Activated T-cell treated with anti-CD3 and anti-CD28 coated beads for 4 hours (primary cell): ENCODE measurements around the gene COL8A1.
"Not testable (repeated sequence)": the region's sequence is repeated elsewhere in the genome, so short reads cannot be mapped to it uniquely, and the experiment has no call there.

Experiments
- DNase-seq: peaks from one replicate; pipeline ENCODE4 v3.0.0-alpha.2; 2020

COL8A1 gene

DNA sequence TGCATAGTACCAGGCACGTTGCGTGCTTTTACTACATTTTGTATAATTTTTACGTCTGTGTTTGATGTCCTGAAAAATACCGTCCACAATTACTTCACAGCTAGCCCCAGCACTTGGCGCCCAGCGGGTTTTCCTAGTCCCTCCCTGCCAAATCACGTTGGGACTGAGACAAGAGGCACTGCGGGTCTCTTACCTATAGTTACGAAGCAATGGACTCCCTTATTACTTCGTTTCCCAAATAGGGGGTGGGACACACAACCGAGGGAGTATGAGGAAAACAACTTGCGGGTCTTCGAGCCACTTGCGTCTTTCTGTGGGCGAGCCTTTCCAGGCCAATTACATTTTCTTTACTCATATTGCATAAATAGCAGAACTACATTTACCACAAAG lies 178.6 kb downstream of the COL8A1 start:
- no peak for DNase-seq

DNA sequence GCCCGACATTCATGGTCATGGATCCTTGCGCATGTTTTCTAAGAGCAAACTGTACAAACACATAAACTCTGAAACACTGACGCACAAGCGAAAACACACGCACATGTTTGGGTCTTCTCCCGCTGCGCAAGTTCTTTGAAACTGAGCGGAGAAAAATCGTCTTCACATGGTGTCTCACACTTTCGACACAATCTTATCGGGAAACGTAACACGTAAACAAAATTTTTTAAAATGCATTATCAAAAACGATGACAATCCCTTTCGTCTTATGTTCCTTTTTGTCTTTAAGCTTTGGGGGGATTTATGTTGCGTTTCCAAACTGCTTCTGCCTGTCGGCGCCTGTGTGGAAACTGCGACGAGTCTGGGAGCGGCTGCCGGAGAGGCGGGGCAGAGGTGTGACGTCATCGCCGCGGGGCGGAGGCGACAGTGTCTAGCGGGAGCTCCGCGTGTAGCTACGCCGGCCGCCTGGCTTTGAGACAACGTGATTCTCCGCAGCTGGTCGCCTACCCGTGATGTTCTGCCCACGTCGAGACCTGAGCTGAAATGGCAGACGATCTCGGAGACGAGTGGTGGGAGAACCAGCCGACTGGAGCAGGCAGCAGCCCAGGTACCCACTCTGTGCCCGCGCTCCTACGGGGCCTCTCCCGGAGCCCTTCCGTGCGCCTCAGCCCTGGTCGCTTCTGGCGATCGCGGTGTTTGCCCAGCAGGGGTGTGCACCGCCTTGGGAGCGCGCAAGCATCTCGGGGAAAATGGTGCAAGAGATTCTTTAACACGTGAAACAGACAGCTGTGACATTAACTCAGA lies 179.2 kb downstream of the COL8A1 start, which contains the start of gene CMSS1:
CMSS1 (plus strand) TSS at position 426 of the 804 bp plus-strand sequence.
- peak; percentile 95 for DNase-seq

DNA sequence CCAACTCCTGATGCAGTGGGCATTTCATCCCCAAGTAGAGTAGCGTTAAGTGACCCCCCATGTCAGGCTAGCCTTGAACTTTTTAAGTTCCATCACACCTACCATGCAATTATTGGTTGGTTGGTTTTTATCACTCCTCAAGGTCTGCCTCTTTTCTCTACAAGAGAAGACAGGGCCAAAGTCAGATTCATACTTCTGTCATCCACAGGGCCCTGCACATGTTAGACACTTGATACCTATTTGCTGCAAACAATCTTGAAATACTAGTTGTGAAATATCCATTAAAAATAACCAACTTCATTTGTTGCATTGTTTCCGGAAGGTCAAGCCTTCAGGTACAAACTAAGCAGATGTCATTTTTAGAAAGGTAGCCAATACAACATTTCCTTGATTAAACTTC lies 180.4 kb downstream of the COL8A1 start:
- DNase-seq, result no peak

DNA sequence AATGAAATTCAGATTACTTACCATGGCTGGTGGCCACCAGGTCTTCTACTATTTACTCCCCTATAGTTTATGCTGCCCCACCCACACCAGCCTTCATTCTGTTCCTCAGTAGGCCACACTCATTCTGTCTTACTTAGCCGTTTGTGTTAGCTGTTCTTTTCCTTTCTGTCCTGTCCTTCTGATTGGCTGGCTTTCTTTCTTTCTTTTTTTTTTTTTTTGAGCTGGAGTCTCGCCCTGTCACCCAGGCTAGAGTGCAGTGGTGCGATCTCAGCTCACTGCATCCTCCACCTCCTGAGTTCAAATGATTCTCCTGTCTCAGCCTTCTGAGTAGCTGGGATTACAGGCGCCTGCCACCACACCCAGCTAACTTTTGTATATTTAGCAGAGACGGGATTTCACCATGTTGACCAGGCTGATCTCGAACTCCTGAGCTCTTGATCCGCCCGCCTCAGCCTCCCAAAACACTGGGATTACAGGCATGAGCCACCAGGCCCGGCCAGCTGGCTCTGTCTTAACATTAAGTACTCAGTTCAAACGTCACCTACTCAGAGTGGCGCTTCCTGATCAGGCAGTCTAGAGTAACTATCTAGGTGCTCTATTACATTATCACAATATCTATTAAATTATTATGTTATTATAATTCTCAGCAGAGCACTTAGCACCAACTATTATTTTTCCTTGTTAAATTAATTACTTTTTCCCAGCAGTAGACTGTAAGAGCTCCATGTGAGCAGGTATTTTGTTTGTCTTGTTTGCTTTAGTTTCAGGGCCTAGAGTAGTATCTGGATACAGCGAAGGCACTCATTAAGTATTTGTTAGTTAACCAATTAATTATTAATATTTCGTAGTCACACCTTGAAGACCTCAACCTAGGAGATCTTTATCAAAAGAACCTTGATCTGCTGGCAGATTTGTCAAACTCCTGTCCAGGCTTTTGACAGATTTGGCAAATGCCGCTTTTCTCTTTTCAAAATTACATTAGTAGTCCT lies 185.6 kb downstream of the COL8A1 start:
- DNase-seq, result no peak

DNA sequence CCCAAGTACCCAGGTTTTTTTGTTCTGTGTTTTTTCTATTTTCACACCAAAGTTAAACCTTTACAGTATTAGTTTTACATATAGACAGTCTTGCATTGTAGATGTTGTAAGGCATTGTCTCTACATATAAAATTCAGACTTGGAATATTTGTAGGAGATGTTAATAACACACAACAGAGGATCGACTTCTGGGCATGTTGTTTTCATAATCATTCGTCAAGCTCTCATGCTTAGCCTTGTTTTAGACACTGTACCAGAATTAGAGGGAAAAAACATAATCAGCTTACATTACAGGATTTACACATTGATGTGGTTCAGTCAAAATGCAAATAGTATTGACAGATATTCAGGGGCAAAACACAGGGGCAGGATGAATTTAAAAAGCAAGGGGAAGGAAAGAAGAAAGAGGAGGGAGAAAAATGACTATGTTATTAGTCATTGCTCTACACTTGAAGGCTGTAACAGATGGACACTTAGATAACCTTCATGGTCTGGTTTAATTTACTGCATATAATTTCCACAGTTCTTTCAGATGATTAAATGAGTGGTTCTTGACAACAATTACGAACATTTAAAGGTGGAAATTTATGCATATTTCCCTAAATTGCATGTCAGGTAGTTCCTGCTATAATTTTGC lies 186.7 kb downstream of the COL8A1 start:
- no peak for DNase-seq

DNA sequence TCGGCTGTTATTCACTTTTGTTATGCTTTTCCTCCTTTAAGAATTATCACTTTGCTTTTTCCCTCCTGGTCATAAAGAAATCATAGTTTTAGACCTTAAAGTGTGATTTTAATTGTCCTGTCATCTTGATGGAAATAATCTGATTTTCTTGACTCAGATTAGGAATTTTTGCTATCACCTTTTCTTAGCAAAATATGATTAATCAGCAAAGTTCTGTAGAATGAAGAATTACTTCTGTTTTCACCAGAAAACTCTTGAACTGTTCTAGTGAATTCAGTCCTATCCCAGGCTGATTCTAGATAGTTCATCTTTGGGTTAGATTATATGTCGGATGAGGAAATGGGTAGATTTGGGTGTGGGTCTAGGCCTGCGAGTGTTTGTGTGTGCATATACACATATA lies 191.4 kb downstream of the COL8A1 start:
- DNase-seq, result no peak

DNA sequence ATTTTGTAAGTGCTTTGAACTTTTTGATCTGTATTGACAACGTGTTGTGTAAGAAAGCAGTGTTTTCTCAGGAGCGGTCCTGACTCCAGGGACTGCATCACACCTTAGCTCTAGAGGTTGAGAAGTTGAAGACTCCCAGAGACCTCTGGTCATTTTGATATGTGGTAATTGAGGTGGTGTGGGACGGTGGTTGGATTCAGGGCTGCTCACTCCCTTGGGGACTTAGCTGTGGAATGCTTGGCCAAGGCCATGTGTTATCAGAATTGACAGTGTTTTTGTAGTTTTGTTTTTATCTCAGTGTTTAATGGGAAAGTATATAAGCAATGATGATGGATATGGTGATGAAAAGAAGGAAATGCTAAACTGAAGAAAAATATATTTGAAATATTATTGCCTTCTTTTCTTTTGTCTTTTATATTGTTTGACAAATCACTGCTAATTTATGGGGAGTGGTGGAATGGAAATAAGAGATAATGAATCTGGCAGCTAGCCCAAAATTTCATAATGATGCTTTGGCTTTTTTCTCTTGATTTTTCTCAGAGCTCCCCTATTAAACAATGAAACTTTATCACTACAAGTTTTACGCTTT lies 195.3 kb downstream of the COL8A1 start:
- no peak for DNase-seq

DNA sequence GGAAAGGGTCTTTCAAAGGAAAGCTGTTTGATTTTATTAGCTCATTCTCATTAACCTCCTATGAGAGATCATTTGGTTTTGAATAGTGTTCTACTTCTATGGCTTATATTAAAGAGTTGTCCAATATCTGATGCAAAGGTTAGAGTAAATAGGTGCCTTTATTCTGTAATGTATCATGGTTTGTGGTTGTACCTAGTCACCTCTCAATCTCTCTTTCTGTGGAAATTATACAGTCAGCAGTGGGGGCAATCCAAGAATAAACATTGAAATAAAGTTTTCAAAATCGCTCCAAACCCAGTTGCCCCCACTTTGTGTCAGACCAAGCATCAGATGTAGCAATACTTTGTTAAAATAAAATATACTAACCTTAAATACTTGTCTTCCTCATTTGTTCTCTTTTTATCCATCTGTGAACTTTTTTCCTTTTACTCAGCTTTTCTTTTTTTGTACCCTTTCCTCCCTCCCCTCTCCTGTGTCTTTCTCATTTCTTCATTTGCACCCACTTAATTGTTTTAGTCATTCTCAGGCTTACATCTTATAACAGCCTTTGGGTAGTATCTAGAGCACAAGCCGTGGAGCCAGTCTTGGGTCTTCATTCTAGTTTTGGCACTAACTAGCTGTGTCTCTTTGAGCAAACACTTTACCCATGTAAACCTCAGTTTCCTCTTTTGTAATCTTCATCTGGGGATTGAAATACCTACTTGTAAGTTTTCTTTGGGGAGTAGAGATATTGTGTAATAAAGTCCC lies 196.0 kb downstream of the COL8A1 start:
- DNase-seq, result no peak

DNA sequence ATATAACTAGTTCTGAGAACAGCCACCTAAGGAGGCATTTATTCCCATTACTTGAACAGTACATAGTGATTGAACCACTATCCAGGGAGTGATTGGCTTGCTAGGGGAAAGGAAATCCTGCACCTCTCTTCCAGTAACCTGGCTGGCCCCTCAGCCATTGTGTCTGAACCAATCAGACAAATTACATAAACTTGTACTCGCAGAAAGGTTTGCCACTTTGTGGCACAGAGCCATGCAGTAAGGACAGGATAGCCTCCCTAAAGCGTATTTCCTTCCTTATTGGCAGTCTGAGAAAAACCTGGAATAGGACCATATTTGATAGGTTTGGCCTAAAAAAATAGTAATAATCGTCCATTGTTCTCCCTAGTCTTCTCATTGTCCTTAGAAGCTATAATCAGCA lies 198.3 kb downstream of the COL8A1 start:
- no peak for DNase-seq

DNA sequence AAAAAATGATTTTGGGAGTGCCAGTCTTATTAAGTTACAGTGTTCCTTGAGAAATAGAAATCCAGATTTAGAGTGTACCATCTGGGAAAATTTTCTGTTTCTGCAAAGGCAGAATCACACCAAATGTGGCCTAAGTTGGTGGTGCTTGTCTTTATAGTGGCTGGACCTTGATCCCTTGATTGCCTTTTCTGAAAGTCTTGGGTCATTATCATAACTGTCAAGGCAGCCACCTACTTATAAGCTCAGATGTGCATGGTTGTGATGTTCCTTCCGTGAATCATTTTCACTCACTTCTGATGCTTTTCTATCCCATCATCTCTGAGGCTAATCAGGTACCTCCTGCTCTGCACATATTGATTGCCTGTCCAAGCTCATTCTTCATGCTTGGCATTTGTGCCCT lies 199.3 kb downstream of the COL8A1 start:
- DNase-seq, result no peak

DNA sequence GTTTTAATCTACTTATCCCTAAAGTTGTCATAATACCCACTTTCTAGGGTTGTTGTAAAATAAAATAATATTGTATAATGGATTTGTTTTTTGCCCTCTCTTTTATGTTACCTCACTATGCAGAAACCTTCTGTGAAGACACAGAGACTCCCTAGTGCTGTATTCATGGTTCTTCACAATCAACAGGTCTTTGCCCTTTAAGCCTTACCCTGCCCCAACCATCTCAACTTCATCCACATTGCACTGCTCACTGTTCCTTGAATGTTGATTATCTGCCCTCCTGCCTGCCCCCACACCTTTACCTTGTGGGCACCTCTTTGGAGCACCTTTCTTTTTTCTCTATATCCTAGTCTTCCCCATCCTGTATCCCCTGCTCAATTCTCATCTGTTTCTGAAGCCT lies 200.4 kb downstream of the COL8A1 start:
- DNase-seq, result no peak

DNA sequence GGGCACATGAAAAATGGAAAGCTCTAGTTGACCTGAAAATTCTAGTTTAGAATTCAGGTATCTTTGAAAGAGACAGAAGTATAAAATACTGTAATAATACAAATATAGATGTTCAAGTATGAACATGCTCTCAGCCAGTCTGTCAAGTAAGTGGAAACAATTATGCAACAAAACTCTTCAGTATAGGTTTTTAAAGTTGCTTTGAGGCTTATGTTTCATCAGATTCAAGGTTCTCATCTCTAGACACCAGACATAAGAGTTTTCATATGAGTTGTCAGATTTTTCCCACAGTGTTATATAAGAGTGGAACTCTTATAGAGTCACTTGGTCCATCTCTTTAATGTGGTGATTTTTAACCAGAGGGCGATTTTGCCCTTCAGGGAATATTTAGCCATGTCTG lies 201.2 kb downstream of the COL8A1 start:
- DNase-seq, result no peak

DNA sequence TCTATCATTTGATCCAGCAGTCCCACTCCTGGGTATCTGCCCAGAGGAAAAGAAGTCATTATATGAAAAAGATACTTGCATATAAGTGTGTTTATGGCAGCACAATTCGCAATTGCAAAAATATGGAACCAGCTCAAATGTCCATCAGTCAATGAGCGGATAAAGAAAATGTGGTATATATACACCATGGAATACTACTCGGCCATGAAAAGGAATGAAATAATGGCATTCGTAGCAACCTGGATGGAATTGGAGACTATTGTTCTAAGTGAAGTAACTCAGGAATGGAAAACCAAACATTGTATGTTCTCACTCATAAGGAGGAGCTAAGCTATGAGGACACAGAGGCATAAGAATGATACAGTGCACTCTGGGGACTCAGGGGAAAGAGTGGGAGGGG lies 203.6 kb downstream of the COL8A1 start:
- not testable (repeated sequence) for DNase-seq

DNA sequence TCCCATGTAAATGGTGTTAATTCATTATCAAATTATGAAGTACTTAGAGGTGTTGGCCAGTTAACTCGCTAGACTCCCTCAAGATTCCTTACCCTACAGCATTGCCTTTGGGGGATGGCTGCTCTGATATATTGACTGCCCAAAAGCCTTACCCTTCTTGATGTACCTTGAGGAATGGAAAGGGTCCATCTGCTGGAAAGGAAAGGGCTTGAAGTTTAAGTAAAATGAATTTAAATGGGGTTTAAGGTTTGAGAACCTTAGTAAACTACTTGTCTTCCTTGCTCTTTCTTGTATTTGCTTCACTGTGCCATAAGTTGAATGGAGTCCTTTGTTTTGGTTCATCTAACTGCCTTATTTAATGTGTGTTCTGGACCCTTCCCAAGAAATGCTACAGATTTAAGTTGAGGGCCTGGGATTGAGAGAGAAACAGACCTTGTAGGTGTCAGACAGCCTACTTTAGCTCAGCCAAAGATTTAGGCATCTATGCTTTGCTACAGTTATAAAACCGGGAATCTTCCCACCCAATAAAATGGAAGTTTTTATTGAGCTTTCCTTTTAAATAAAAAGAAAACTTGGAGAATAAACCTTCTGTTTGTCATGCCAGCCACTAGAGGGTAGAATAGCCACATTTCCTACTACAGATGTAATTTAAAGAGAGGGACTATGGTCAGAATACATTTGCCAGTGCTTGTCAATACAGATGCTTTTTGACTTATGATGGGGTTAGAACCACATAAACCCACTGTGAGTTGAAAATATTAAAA lies 204.6 kb downstream of the COL8A1 start:
- no peak for DNase-seq

DNA sequence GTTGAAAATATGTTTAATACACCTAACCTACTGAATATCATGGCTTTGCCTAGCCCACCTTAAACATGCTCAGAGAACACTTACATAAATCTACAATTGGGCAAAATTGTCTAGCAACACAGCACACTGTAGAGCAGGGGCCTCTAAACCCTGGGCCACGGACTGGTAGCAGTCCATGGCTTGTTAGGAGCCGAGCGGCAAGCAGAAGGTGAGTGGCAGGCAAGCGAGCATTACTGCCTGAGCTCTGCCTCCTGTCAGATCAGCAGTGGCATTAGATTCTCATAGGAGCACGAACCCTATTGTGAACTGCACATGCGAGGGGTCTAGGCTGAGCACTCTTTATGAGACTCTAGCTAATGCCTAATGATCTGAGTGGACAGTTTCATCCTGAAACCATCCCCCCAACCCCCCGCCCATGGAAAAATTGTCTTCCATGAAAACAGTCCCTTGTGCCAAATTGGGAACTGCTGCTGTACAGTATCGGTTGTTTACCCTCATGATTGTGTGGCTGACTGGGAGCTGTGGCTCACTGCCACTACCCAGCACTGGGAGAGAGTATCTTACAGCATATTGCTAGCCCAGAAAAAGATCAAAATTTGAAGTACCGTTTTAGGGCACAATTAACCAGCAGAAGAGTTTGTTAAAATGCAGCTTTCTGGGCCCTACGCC lies 205.3 kb downstream of the COL8A1 start:
- no peak for DNase-seq

DNA sequence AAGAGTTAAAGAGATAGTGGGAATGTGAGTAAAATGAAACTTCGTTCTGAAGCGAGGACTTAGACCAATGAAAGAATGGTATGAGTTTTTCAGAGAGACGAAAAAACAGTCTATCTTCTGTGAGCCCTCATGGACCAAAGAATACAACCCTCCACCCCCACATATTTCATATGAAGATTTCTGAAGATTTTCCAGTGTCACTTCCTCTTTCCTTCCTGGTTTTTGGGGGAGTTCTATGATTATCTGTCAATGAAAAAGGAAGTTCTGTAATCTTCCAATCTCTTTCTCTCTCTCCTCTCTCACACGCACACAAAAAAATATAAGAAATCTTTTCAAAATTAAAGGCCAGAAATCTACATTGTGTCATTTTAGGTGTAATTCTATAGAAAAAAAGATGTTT lies 206.9 kb downstream of the COL8A1 start:
- DNase-seq, result no peak

DNA sequence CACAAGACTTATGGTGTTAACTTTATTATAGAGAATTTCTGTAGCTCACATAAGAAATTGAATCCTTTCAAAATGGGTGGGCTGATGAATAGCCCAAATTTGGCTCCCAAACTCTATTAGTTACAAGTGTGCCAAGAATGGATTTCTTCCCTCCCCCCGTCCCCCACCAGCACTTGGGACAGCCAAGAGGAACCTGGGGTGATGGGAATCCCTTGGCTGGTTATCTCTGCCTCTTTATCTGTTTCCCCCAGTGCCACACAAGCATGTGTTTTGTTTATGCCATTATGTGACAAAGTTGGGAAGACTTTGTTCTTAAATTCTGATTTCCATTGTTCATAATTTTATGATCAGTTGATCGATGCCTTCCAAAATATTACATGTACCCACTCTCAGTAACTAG lies 207.6 kb downstream of the COL8A1 start:
- DNase-seq, result no peak

DNA sequence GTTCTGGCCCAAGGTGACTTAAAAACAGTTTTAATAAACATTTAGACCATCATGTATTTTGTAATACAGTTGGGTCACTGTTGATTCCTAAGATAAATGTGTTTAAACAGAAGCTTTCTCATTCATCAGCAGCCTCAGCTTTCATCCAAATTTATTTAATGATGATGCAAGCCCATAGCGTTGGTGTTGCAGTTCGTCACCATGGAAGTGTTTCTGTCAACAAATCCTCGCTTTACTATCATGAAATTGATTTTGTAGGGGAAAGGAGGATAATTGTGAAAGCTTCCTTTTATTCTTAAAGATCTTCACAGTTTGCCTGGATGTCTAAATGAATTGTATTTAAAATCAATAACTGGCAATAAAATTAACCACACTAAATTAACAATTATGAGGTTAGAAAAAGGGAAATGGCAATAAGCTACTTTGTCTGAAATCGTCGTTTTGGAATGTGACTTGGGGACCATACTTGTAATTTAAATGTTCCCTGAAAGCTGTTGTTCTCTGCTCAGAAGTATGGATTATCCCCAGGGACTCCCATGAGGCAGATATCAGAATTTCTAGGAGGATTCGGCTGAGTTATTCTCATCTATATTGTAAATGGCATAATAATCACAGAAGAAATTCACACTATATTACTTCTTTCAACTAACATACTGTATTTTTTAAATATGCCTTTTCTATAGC lies 208.2 kb downstream of the COL8A1 start:
- DNase-seq, result no peak

DNA sequence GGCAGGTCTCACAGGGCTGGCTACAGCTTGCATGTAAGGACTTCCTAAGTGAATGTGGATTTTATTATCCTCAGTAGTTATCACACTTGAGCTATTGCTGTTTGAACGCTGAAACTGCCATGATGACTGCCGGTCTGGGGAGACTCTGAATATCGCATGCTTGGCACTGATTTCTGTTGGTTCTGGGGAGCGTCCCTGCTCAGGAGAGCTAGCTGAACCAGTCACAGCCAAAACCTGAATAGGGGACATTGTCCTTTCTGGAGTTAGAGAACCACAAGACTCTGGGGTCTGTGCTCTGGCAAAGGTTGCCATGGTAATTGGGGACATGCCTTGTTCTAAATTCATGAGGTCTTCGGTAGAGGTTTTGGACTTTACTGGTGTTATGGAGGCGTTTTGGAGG lies 210.0 kb downstream of the COL8A1 start:
- no peak for DNase-seq
